Mammary epithelial cell (primary cell): Measurements from ENCODE around the gene TIPIN.

Experiments
- CTCF ChIP-seq, 2 donors: IDR thresholded peaks in 1 of 2; conservative IDR thresholded peaks in 1 of 2; 2 replicates each; pipeline ENCODE4 v1.5.1; 2011 to 2012; ENCODE audit warnings: inconsistent platforms in 2 of 2, low read length in 2 of 2, mild to moderate bottlenecking in 2 of 2, control low read depth in 1 of 2, low read depth in 1 of 2; ENCODE audit not compliant: insufficient read depth in 1 of 2; ENCODE audit errors: extremely low read depth in 1 of 2
- EZH2 ChIP-seq: IDR thresholded peaks from 2 replicates; pipeline ENCODE4 v1.6.1; 2012; ENCODE audit warnings: low read length, inconsistent platforms, borderline replicate concordance

GRCh38 chr15:66293419-66294156, 62.9 kb downstream of the TIPIN start, which contains the start of gene DIS3L:
- no peak for TF ChIP-seq EZH2
- TF ChIP-seq CTCF (conservative IDR thresholded peaks at IDR 0.05 in 1 of 2, IDR thresholded peaks at IDR 0.05 in 1 of 2; ENCODE audit: extremely low read depth in 1 of 2, insufficient read depth in 1 of 2, low read depth in 1 of 2, low read length in 2 of 2): no peak
